ENCODE results near the gene FRMD4A. TPM values are rescaled to one million over a fixed set of nuclear protein-coding genes. Genes with fewer than 3 reads are reported as not detected.

FRMD4A gene
- polyA plus RNA-seq, 1 donor (not counting 4 experiments of a cell fraction or from before 2014, with no cell fraction given), result 12.9 TPM

- H3K9me1 ChIP-seq (ENCODE audit: control insufficient read depth, extremely low read depth, insufficient read depth, low read length), result no peaks in the 10 kb centered on the region
- no peak overlapping the region for H2AFZ ChIP-seq (ENCODE audit: control insufficient read depth, low read length)
- no peaks in the 10 kb centered on the region for H3K4me1 ChIP-seq (ENCODE audit: control insufficient read depth, extremely low read depth, insufficient read depth, low read length)
- no peak for DNase-seq (ENCODE audit: low read depth, low spot score)
- no peaks in the 10 kb centered on the region for H3K79me2 ChIP-seq (ENCODE audit: control insufficient read depth, insufficient read depth, low read length)
- H3K27ac ChIP-seq (ENCODE audit: control insufficient read depth, insufficient read depth, low read length), result no peak overlapping the region
- H3K36me3 ChIP-seq (ENCODE audit: control insufficient read depth in 2 of 2, extremely low read depth in 1 of 2, insufficient read depth in 2 of 2, low read length in 2 of 2), result no peaks in the 10 kb centered on the region
- H3K9me3 ChIP-seq (ENCODE audit: control insufficient read depth, low read depth, low read length), result no peaks in the 10 kb centered on the region
- dilution Hi-C loops (cut with MboI; ENCODE audit: extremely low pct_ligation_motif_present, low sequenced_read_pairs), result no loop called here
- FAIRE-seq, result no peak
- H4K20me1 ChIP-seq (ENCODE audit: control insufficient read depth, extremely low read depth, insufficient read depth, low read length), result no peaks in the 10 kb centered on the region
- peaks cover 8% of the 10 kb centered on the region for H3K27me3 ChIP-seq (ENCODE audit: control insufficient read depth, extremely low read depth, insufficient read depth, low read length)
- no peak overlapping the region for H3K9ac ChIP-seq (ENCODE audit: control insufficient read depth, extremely low read depth, insufficient read depth, low read length)
- TF ChIP-seq EZH2 (IDR thresholded peaks at IDR 0.05; ENCODE audit: low read length) (no peak), CTCF (optimal IDR thresholded peaks at IDR 0.05 in 1 of 3, IDR thresholded peaks at IDR 0.05 in 1 of 3, conservative IDR thresholded peaks at IDR 0.05 in 1 of 3; ENCODE audit: extremely low read depth in 1 of 3, insufficient read depth in 2 of 3, low read length in 3 of 3) (no peak)
- H3K4me3 ChIP-seq (ENCODE audit: control insufficient read depth in 2 of 3, extremely low read depth in 1 of 3, insufficient read depth in 2 of 3, low read depth in 1 of 3, low read length in 3 of 3), result no peak overlapping the region
- no peak overlapping the region for H3K4me2 ChIP-seq (ENCODE audit: control insufficient read depth, extremely low read depth, insufficient read depth, low read depth, low read length)
These were observed 138.0 kb downstream of the FRMD4A start for GRCh38 chr10:14192746-14193145.

DNA sequence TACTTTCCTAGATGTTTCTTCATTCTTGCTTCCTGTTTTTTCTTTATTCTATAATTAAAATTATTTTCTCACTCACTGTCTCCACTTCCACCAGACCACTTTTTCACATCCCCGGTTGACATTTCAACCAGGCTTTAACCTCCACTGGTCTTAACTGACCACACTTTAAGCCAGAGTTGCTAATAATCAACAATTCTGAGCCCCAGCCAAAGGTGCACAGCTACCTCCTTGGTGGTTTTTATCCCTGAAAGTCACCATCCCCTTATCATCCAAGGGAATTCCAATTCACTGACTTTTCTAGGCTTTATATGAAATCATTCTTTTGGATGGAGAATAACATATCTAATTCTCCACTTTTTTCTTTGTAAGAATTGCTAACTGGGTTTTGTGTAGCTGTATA is 138.9 kb downstream of the FRMD4A start:
- Histone ChIP-seq H3K27ac (ENCODE audit: control insufficient read depth, insufficient read depth, low read length) (no peak overlapping the region), H3K79me2 (ENCODE audit: control insufficient read depth, insufficient read depth, low read length) (no peaks in the 10 kb centered on the region), H3K9me3 (ENCODE audit: control insufficient read depth, low read depth, low read length) (no peaks in the 10 kb centered on the region), H3K4me3 (ENCODE audit: control insufficient read depth in 2 of 3, extremely low read depth in 1 of 3, insufficient read depth in 2 of 3, low read depth in 1 of 3, low read length in 3 of 3) (no peak overlapping the region), H3K36me3 (ENCODE audit: control insufficient read depth in 2 of 2, extremely low read depth in 1 of 2, insufficient read depth in 2 of 2, low read length in 2 of 2) (no peaks in the 10 kb centered on the region), H4K20me1 (ENCODE audit: control insufficient read depth, extremely low read depth, insufficient read depth, low read length) (no peaks in the 10 kb centered on the region), H2AFZ (ENCODE audit: control insufficient read depth, low read length) (no peak overlapping the region), H3K4me2 (ENCODE audit: control insufficient read depth, extremely low read depth, insufficient read depth, low read depth, low read length) (no peak overlapping the region), H3K4me1 (ENCODE audit: control insufficient read depth, extremely low read depth, insufficient read depth, low read length) (no peaks in the 10 kb centered on the region), H3K27me3 (ENCODE audit: control insufficient read depth, extremely low read depth, insufficient read depth, low read length) (peaks cover 10% of the 10 kb centered on the region), H3K9me1 (ENCODE audit: control insufficient read depth, extremely low read depth, insufficient read depth, low read length) (no peaks in the 10 kb centered on the region), H3K9ac (ENCODE audit: control insufficient read depth, extremely low read depth, insufficient read depth, low read length) (no peak overlapping the region)
- TF ChIP-seq CTCF (optimal IDR thresholded peaks at IDR 0.05 in 1 of 3, IDR thresholded peaks at IDR 0.05 in 1 of 3, conservative IDR thresholded peaks at IDR 0.05 in 1 of 3; ENCODE audit: extremely low read depth in 1 of 3, insufficient read depth in 2 of 3, low read length in 3 of 3) (no peak), EZH2 (IDR thresholded peaks at IDR 0.05; ENCODE audit: low read length) (no peak)
- dilution Hi-C loops (cut with MboI; ENCODE audit: extremely low pct_ligation_motif_present, low sequenced_read_pairs), result no loop called here
- DNase-seq (ENCODE audit: low read depth, low spot score) (no peak), FAIRE-seq (no peak)
